GM19023 (cell line): ENCODE results near the gene ENSA.
"Not testable (repeated sequence)": the region's sequence is repeated elsewhere in the genome, so short reads cannot be mapped to it uniquely, and the experiment has no call there.

ENCODE experiments used
- ATAC-seq: cut with Tn5 transposase; IDR thresholded peaks from one replicate; pipeline ENCODE4 v1.9.1; 2021; ENCODE audit warnings: mild to moderate bottlenecking, moderate library complexity; ENCODE audit not compliant: unreplicated experiment

Gene ENSA

DNA sequence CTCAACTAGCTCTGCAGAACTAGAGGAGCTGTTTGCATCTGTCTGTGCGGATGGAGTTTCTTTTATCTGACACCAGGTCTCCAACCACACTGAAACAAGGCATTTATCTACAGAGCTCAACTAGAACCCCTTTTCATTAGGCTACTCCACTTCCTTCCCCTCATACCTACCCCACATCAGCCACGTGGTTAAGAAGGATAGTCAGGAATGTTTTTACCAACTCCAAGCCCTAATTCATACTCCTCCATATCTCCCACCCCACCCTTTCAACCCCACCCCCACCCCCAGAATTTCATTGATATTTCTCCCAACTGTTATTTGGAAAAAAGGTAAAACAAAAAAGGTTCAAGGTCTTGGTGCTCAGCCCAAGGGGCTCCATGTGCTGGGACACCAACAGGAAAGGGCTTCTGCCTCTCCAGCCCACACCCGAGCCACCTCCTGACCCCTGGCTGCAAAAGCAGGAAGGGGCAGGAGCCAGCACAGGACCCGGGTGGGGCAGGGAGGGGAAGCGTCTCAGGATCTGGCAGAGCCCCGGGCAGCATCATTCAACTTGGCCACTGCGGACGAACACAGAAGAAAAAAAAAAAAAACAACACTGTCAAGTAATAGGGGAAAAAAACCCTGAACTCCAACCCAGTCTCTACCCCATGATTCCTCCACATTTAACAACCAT, 7.0 kb downstream of the ENSA start:
- no peak for ATAC-seq

DNA sequence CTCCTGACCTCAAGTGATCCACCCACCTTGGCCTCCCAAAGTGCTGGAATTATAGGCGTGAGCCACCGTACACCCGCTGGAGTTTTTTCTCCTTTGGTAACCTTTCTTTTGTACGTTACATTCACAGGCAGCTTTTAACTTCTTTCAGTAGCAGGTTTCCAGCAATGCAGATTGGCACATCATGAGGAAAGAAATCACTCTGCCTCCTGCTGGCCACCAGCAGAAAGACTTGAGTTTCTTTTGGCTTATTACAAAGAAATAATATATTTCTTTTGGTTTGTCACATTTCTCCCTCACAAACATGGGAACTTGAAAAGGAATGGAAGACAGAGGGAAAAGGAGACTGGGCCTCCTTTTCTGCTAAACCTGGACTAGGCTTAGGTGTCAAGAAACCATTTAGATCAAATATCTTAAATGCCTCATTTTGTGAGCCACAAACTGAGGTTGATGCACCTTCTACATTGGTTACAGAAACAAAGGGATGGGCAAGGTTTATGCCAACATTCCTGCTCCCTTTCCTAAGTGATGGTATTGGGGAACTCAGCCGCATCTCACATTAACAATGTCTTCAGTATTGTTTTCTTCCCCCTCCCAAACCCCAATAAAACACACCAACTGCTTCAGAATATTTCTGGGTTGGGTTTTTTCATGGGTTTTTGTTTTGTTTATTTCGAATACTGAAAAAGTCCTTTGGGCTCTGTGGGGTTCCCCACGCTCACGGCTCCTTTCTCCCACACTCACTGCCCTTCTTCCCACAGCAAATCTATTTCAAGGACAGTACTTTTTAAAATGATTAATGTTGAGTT, 7.7 kb downstream of the ENSA start:
- no peak for ATAC-seq

DNA sequence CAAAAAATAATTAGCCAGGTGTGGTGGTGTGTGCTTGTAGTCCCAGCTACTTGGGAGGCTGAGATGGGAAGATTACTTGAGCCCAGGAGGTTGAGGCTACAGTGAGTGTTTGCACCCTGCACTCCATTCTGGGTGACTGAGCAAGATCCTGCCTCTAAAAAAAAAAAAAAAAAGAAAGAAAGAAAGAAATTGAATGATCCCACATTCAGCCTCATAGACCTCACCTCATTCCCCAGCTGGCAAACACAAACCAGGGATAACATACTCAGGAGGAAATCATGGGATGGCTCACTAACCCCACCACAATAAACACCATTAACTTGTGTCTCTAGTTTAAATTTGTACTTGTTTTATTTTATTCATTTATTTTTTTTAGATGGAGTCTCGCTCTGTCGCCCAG, 8.5 kb downstream of the ENSA start:
- no peak for ATAC-seq

DNA sequence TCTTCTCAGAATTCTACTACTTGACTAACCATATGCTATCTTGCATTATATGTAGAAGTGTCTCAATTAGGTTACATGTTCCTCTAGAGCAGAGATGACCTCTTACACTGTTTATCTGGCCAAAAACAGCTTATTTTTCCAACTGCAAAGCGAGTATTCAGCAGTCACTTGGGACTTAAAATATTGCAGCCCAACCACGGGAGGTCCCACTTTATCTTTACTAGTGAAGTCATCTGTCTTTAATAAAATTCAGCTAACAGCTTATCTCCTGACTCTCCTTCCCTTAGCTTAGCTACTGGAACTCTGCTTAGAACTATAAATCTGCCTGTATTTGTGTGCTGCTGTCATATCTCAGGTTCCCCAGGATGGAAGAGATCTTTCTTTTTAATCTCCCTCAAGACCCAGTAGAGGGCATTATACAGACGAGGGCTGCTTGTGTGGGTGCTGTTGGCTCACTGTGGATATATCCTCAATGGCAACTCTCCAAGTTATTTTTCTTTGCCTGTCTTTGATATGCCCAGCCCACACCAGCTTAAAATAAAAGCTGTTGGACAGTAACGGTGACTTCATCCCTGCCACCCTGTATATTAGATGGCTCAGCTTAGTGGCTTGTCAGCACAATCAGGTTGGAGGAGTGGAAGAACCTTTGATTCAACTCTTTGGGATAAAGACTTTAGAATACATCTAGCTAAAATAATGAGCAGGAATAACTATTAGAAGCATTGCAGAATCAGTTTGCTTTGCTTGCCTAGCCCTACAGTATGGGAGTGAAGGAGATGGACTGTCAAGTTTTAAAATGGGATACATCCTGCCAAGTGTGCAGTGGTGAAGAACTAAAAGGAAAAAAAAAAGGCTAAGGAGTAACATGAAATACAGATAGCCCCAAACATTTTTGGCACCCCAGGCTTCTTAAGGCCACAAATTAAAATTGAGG, 9.6 kb downstream of the ENSA start:
- ATAC-seq, result no peak

DNA sequence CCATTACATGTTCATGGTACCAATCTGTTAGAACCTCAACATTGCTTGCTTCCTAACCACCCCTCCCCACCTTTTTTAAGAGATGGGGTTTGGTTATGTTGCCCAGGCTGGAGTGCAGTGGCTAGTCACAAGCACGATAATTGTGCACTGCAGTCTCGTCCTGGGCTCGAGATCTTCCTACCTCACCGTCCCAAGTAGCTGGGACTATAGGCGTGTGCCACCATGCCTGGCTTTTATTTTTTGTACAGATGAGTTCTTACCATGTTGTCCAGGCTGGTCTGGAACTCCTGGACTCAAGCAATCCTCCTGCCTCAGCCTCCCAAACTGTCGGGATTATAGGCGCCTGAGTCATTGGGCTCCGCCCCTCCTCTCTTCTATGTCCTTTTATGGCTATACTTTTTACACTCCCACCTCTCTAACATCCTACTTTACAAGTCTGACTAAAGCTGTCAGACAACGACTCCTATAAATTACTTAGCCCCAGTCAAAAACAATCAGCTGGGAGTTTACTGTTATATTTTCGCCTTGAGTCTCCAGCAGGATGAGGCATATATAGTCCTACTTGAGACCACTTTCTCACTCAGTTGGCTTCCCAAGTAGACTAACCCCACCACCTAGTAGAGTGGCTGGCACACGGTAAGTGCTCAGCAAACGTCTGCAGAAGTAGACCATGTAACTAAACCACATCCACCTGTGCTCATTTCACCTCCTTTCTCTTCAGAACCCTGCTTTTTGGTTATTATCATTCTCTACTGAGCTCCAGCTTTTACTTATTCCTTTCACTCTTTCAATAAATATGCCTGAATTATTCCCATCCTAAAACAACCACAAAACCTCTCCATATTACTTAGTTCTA, 13.8 kb downstream of the ENSA start:
- ATAC-seq, result no peak

DNA sequence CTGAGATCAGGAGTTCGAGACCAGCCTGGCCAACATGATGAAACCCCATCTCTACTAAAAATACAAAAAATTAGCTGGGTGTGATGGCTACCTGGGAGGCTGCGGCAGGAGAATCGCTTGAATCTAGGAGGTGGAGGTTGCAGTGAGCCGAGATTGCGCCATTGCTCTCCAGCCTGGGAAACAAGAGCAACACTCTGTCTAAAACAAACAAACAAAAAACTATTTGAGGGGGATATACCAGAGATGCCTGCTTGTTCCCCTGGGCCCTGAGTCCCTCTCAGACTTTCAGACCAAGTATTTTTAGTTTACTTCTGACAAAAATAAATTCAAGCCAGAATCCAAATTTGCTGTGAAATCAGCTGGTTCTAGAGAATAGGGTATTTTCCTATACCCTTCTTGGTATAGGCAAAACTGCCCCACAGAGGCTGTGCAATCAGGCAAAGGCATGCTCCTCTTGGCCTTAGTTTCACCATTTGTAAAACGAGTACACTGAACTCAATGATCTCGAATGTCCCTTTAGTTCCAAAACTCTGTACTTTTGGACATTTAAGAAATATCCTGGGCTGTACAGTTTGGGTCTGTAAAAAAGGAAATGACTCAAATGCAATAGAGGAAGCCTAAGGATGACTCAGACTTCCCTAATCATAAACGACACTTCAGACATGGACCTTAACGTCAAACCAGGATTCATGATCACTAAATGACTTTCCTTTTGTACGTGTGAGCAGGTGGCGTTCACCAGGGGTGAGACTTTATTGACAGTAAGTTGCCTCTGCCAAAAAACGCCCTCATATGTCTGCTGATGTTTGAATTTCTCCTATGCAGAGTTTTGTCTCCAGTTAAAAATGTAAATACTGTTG, 16.1 kb downstream of the ENSA start:
- no peak for ATAC-seq

DNA sequence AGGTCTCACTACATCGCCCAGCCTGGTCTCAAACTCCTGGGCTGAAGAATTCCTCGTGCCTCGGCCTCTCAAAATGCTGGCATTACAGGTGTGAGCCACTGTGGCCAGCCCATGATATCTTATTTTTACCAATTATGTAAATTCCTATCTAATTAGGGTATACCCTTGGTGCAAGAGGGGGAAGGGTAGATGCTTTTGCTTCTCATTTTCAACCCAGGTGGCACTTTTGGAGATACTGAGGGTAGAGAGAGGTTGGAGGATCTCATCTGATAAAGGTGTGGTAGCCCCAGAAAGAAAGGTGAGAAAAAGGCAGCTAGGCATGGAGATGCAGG, 17.4 kb downstream of the ENSA start:
- no peak for ATAC-seq

DNA sequence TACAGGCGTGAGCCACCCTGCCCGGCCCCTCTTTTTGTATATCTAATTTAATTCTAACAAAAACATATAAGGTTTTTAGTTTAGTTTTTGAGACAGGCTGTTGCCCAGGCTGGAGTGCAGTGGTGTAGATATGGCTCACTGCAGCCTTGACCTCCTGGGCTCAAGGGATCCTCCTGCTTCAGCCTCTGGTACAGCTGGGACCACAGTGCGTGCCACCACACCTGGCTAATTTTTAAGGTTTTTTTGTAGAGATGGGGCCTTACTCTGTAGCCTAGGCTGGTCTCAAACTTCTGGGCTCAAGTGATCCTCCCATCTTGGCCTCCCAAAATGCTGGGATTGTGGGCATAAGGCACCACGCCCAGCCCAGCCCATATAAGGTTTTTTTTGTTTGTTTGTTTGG, 18.8 kb downstream of the ENSA start:
- ATAC-seq, result no peak

DNA sequence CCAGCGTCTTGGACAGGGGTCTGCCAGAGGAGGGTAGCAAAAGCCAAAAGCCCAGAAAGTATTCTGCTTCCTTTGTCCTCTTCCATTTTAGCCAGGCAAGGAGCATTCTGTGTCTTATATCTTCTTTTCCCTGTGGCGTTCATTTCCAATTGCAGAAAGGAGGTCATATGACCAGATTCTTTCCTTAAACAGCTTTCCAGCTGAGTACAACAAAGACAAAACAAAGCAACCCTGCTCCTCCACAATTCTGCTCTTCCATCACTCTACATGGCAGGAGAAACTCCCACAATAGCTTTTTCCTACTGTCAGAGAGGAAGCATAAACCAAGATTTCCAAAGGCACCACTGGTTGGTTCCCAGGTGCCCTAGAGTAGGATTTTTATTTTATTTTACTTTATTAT, 19.7 kb downstream of the ENSA start:
- no peak for ATAC-seq

DNA sequence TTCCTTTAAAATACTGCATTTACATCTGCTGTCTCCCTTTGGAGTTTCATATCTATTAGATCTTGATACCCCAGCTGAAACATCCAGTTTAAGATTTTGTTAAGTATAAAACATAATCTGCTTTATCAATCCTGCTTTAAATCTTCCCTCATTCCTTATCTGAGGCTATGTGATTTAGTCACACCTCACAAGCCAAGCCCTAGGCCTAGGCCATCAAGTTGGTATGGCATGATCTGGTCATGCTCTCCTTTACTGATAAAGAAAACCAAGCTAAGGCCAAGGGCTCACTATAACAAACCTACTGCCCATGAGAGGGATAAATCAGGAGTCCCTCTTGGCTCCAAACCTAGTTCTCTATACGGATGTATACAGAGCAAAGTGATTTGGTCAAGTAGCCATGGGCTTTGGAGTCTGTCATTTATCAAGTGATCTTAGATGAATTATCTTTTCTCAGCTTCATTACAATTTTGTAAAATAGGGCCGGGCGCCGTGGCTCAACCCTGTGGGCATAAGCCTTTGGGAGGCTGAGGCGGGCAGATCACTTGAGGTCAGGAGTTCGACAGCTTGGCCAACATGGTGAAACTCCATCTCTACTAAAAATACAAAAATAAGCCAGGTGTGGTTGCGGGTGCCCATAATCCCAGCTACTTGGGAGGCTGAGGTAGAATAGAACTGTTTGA, 22.8 kb downstream of the ENSA start:
- ATAC-seq, result no peak

DNA sequence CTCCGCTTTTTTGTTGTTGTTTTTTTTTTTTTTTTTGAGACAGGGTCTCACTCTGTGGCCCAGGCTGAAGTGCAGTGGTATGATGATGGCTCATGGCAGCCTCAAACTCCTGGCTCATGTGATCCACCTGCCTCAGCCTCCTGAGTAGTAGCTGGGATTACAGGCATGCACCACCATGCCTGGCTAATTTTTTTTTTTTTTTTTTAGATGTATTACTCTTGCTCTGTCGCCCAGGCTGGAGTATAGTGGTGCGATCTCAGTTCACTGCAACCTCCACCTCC, 24.0 kb downstream of the ENSA start:
- not testable (repeated sequence) for ATAC-seq

DNA sequence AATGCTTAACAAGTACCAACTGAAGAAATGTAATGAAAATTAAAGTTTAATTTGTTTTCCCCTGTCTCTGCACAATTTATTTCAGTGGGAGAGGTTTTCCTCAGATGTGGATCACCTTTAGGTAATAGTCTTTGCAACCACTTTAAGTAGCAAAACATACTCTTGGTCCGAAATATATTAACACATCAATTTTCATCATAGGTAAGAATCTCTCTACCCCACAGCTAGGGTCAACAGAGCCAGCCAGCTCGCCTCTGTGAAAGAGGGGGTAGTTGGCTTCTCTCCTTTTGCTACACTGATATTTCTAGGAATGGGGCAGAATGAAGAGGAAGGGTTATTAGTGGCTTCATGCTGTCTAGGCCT, 25.2 kb downstream of the ENSA start:
- no peak for ATAC-seq

DNA sequence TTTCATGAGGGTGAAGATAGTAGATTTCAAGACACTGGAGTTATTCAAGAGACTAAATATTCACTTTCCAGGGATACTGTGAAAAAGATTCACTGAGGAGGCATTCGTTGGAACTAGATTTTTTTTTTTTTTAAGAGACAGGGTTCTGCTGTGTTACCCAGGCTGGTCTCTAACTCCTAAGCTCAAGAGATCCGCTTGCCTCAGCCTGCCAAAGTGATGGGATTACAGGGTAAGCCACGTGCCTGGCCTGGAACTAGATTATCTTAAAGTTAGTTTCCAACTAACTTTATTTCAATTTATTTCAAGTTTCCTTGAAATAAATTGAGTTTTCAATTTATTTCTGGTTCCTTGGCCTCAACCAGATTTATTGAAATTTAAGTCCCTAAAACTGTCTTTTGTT, 25.7 kb downstream of the ENSA start:
- ATAC-seq, result no peak

DNA sequence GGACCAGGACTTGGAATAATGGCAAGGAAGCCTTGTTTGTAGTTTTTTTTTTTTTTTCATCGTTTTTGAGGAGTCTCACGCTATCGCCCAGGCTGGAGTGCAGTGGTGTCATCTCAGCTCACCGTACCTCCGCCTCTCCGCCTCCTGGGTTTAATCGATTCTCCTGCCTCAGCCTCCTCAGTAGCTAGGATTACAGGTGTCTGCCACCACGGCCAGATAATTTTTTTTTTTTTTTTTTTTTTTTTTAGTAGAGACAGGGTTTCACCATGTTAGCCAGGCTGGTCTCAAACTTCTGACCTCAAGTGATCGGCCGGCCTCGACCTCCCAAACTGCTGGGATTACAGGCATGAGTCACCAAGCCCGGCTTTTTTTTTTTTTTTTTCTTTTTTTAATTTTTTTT, 27.0 kb downstream of the ENSA start:
- ATAC-seq, result not testable (repeated sequence)

DNA sequence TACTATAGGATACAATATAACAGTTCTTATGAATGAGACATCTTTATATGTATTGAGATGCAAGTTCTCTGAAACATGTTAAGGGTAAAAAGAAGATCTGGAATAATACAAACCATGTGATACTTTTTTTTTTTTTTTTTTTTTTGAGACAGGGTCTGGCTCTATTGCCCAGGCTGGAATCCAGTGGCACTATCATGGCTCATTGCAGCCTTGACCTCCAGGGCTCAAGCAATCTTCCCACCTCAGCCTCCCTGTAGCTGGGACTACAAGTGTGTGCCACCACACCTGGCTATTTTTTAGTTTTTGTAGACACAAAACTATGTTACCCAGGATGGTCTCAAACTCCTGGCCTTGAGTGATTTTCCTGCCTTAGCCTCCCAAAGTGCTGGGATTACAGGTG, 27.9 kb downstream of the ENSA start:
- ATAC-seq, result no peak

DNA sequence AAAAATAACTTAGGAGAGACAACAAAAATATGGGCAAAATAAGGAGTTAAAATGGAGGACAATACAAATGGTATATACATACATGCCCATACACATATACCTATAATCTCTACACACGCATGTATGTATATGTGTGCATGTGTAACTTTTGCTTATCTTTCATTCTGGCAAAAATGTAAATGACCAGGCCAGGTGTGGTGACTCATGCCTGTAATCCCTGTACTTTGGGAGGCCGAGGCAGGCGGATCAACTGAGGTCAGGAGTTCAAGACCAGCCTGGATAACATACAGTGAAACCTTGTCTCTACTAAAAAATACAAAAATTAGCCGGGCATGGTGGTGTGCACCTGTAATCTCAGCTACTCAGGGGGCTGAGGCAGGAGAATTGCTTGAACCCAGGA, 31.1 kb downstream of the ENSA start:
- ATAC-seq, result not testable (repeated sequence)

DNA sequence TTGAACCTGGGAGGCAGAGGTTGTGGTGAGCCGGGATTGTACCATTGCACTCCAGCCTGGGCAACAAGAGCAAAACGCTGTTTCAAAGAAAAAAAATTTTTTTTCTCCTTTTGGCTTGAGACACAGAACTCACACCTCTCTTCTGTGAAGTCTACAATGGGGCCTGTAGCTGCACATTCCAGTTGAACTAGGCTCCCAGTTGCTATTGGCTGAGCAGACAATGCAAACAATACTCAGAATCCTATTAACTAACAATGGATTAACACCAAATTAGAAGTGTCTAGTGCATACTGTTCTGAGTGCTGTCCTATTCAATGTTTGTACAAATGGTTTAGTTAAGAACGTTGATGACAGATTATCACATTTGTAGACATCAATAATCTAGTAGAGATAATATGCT, 32.4 kb downstream of the ENSA start:
- no peak for ATAC-seq

DNA sequence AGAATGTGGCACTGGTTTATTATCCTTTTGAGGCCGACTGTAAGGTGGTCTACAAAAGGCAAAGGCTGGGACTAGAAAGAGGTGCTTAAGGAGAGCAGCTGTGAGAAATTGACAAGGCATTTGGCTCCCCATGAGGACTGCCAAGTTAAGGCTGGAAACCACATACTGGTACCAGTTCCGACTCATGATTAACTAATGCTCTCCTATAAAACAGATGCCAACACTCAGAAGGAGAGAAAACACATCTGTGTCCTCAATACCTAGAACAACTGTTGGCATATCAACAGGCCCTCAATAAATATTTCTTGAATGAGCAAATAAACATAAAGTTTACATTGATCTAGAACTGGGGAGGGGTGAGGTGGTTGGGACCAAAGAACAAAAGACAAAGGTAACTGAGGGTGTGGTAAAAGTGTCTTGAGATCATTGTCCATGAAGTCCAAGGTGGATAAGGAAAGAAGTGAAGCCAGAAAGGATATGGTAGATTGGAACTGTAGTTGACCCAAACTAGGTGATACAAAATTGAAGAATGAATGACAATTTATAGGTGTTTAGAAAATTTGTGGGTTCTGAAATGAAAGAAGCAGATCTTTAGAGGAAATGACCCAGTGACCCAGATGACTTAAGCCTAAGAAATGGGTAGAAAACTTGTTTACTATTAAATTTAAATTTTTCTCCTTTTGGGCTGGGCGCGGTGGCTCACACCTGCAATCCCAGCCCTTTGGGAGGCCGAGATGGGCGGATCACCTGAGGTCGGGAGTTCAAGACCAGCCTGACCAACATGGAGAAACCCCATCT, 33.1 kb downstream of the ENSA start:
- no peak for ATAC-seq

DNA sequence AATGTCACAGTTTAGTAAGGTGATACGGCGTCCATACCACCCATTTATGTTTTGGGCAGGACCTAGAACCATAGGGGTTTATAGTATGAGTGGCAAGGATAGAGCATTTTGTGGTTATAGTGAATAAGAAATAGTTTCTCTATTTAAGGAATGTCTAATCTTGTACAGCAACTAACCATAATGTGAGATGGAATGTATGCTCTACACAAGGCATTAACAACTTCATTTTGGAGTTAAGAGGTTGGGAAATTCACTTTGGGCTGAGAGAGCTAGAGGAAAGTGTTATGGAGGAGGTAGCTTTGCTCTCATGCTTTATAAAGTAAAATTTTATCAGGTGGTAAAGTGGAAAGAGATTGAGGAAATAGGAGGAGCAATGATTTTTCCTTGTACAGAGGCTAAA, 47.0 kb downstream of the ENSA start:
- ATAC-seq, result no peak
